ENCODE measurements around the gene SPNS2.

The SPNS2 gene

GRCh38 chr17:4463818-4464476 is 34.7 kb upstream of the SPNS2 start:
- H3K4me3 ChIP-seq (ENCODE audit: low read depth, low read length): no peak overlapping the region
- no peak for TF ChIP-seq CTCF (conservative IDR thresholded peaks at IDR 0.05; ENCODE audit: low read depth, low read length)
- DNase-seq (ENCODE audit: low read depth): no peak

- DNase-seq (ENCODE audit: low read depth): no peak
- no peak for TF ChIP-seq CTCF (conservative IDR thresholded peaks at IDR 0.05; ENCODE audit: low read depth, low read length)
- H3K4me3 ChIP-seq (ENCODE audit: low read depth, low read length): no peak overlapping the region
Observed at GRCh38 chr17:4465786-4466185, 32.9 kb upstream of the SPNS2 start.

- H3K4me3 ChIP-seq (ENCODE audit: low read depth, low read length): no peak overlapping the region
- TF ChIP-seq CTCF (conservative IDR thresholded peaks at IDR 0.05; ENCODE audit: low read depth, low read length): no peak
- DNase-seq (ENCODE audit: low read depth): no peak
Observed at GRCh38 chr17:4467287-4467686, 31.4 kb upstream of the SPNS2 start.

GRCh38 chr17:4469552-4469951 is 29.1 kb upstream of the SPNS2 start:
- H3K4me3 ChIP-seq (ENCODE audit: low read depth, low read length): no peak overlapping the region
- no peak for DNase-seq (ENCODE audit: low read depth)
- no peak for TF ChIP-seq CTCF (conservative IDR thresholded peaks at IDR 0.05; ENCODE audit: low read depth, low read length)

- no peak for DNase-seq (ENCODE audit: low read depth)
- H3K4me3 ChIP-seq (ENCODE audit: low read depth, low read length): no peak overlapping the region
- no peak for TF ChIP-seq CTCF (conservative IDR thresholded peaks at IDR 0.05; ENCODE audit: low read depth, low read length)
Observed at GRCh38 chr17:4472286-4472685, 26.4 kb upstream of the SPNS2 start.

GRCh38 chr17:4474093-4474492 is 24.6 kb upstream of the SPNS2 start:
- no peak overlapping the region for H3K4me3 ChIP-seq (ENCODE audit: low read depth, low read length)
- no peak for TF ChIP-seq CTCF (conservative IDR thresholded peaks at IDR 0.05; ENCODE audit: low read depth, low read length)
- no peak for DNase-seq (ENCODE audit: low read depth)

- TF ChIP-seq CTCF (conservative IDR thresholded peaks at IDR 0.05; ENCODE audit: low read depth, low read length): no peak
- no peak for DNase-seq (ENCODE audit: low read depth)
- no peak overlapping the region for H3K4me3 ChIP-seq (ENCODE audit: low read depth, low read length)
Observed at GRCh38 chr17:4475001-4475400, 23.7 kb upstream of the SPNS2 start.
